ENCODE measurements around the gene NNT.

NNT gene

DNA sequence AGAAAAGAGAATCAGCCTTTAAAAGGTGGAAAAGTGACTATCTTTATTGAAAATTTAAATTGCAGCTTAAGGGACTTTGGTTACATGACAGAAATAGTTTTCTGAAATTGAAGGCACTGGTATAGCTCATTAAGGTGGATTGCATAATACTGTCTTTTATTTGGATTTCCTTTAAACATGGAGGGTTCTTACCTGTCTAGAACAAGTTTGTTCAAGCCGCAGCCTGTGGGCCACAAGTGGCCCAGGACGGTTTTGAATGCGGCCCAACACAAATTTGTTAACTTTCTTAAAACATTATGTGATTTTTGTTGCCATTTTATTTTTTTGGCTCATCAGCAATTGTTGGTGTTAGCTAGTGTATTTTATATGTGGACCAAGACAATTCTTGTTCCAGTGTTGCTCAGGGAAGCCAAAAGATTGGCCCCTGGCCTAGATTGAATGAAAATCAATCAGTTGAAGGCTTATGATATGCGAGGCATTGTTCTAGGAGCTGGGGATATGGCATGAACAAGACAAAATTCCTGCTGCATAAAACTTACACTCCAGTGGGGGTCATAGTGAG, 18.0 kb downstream of the NNT start:
- Histone ChIP-seq H3K4me1 (no peaks in the 10 kb centered on the region), H3K4me3 (no peak overlapping the region), H4K20me1 (peaks cover 23% of the 10 kb centered on the region), H3K9me3 (no peaks in the 10 kb centered on the region), H3K4me2 (no peak overlapping the region), H3K27ac (no peak overlapping the region), H3K9ac (no peak overlapping the region), H3K27me3 (no peaks in the 10 kb centered on the region), H3K36me3 (peaks cover 88% of the 10 kb centered on the region)
- no peak for TF ChIP-seq Cebpa-rat (IDR thresholded peaks at IDR 0.05)

DNA sequence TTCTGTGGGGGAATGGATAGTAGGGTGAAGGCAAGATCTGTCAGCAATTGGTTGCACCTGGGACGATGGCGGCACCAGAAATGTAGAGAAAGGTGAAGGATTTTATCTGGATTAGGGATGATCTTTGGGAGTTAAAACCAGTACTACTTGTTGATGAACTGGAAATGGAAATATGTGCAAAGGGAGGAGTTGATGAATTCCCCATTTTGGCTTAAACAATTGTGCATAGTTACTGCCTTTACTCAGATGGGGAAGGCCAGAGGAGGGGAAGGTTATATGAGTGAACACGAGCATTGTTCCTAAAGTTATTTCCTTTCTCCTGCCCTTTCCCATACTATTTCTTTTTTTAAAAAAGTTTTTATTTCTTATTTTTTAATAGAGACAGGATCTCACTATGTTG, 19.1 kb downstream of the NNT start:
- TF ChIP-seq Cebpa-rat (IDR thresholded peaks at IDR 0.05): no peak
- Histone ChIP-seq H3K9ac (no peak overlapping the region), H3K27me3 (no peaks in the 10 kb centered on the region), H3K4me3 (no peak overlapping the region), H4K20me1 (peaks cover 26% of the 10 kb centered on the region), H3K27ac (no peak overlapping the region), H3K4me1 (no peaks in the 10 kb centered on the region), H3K9me3 (no peaks in the 10 kb centered on the region), H3K4me2 (no peak overlapping the region), H3K36me3 (peaks cover 80% of the 10 kb centered on the region)

DNA sequence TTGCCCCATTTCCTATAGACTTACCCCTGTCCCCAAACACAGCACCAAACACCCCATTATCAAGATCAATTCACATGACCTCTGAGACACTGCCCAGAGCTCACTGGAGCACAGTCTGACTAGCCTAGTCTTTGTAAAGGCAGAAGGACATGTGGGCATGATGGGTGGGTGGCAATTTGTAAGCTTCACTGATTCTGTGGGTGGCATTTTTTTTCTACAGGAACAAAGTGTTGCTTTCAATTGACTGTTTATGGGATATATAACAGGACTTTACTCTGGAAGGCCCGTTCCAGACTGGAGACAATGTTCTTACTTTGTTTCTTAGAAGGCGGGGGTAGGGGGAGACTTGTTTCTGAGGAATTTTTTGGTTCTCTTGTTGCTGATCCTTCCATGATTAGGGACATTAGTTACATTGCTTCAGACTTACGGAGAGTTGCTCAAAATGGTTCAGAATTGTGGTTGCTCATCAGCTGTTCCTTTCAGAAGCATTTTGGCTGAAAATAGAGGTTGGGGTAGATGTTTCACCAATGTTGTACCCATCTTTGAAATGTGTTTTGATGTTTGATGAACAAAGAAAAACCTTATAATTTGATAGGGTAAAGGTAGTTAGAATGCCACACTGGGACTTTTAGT, 20.2 kb downstream of the NNT start:
- H3K27me3 ChIP-seq: no peaks in the 10 kb centered on the region
- no peak overlapping the region for H3K4me3 ChIP-seq
- peaks cover 28% of the 10 kb centered on the region for H4K20me1 ChIP-seq
- H3K9ac ChIP-seq: no peak overlapping the region
- no peak for TF ChIP-seq Cebpa-rat (IDR thresholded peaks at IDR 0.05)
- H3K9me3 ChIP-seq: no peaks in the 10 kb centered on the region
- H3K4me1 ChIP-seq: no peaks in the 10 kb centered on the region
- no peak overlapping the region for H3K4me2 ChIP-seq
- no peak overlapping the region for H3K27ac ChIP-seq
- H3K36me3 ChIP-seq: peaks cover 80% of the 10 kb centered on the region

DNA sequence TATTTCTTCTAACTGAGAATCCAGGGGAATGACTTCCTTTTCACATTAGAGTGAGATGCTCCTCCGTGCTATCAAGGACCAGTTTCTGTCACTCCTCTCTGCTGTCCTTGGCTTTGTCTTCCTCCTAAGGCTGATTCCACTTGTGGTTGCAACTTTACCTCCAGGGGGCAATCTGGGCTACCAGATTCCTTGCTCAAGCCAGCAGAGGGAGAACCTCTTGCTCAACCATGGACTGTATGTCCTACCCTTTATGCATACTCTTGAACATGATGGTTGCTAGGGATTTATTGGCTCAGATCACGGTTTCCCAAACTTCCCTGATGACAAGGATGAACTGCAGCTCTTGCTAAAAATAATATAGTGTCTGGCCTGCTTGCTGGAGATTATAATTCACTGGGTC, 24.0 kb downstream of the NNT start:
- H3K36me3 ChIP-seq: peaks cover 80% of the 10 kb centered on the region
- H3K4me2 ChIP-seq: no peak overlapping the region
- H4K20me1 ChIP-seq: peaks cover 50% of the 10 kb centered on the region
- no peak overlapping the region for H3K9ac ChIP-seq
- no peak overlapping the region for H3K4me3 ChIP-seq
- H3K27ac ChIP-seq: no peak overlapping the region
- H3K4me1 ChIP-seq: no peaks in the 10 kb centered on the region
- H3K27me3 ChIP-seq: no peaks in the 10 kb centered on the region
- 0 out of 2 replicates have a peak, but pooled peaks have one; percentile 25 for TF ChIP-seq Cebpa-rat (IDR thresholded peaks at IDR 0.05)
- no peaks in the 10 kb centered on the region for H3K9me3 ChIP-seq

DNA sequence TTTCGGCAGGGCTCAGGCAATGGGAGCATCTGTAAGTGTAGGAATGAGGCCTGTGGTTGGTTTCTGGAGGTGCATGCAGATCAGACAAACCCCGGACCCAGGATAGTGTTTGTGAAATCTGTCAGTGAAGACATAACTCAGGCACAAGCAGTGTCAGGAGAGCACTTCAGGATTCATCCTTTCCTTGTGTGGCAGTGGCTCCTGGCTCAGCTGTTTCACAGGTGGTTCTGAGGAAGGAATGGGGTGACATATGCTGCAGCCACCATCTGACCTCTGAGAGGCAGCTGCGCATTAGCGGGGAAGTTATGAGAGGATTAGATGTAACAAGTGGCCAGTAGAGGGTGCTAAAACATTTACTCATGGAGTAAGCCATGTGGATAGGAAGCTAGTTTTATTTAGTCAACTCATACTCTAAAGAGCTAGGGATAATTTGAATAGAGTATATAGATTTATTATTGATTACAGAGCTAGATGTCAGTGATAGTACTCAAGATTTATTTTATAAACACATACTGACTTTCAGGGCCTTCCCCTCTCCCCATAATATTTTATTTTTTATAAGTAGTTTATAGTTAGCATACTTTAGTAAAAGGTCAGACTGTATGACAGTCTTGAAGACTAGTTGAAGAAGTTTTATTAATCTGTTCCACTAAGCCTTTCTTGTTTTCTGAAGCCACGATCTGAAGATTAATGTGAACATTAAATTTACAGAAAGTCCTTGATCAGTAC, 28.4 kb downstream of the NNT start:
- no peak for TF ChIP-seq Cebpa-rat (IDR thresholded peaks at IDR 0.05)
- Histone ChIP-seq H4K20me1 (peaks cover 60% of the 10 kb centered on the region), H3K4me3 (no peak overlapping the region), H3K27ac (no peak overlapping the region), H3K36me3 (peaks cover 93% of the 10 kb centered on the region), H3K9me3 (no peaks in the 10 kb centered on the region), H3K4me2 (no peak overlapping the region), H3K27me3 (no peaks in the 10 kb centered on the region), H3K9ac (no peak overlapping the region), H3K4me1 (no peaks in the 10 kb centered on the region)

DNA sequence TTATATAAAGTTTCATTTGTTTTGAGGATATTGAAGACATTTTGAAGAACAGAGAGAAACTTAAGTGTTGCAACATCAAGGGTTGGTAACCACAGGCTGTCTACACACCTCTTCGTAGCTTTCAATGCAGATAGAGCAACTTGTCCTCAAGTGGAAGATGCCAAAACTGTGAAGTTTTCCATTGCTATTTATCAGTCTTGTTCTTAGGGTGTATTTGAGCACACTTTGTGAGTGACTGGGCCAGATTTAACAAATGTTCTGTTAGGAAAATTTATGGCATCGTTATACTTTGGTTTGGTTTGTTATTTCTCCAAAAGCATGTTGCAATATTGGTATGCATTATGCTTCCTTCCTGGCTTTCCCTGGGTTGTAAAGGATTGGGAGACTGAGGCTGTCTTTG, 31.6 kb downstream of the NNT start:
- H3K9me3 ChIP-seq: no peaks in the 10 kb centered on the region
- TF ChIP-seq Cebpa-rat (IDR thresholded peaks at IDR 0.05): no peak
- no peak overlapping the region for H3K4me3 ChIP-seq
- peaks cover 61% of the 10 kb centered on the region for H4K20me1 ChIP-seq
- no peak overlapping the region for H3K9ac ChIP-seq
- no peak overlapping the region for H3K4me2 ChIP-seq
- H3K27me3 ChIP-seq: no peaks in the 10 kb centered on the region
- H3K36me3 ChIP-seq: peaks cover 88% of the 10 kb centered on the region
- no peak overlapping the region for H3K27ac ChIP-seq
- H3K4me1 ChIP-seq: no peaks in the 10 kb centered on the region

DNA sequence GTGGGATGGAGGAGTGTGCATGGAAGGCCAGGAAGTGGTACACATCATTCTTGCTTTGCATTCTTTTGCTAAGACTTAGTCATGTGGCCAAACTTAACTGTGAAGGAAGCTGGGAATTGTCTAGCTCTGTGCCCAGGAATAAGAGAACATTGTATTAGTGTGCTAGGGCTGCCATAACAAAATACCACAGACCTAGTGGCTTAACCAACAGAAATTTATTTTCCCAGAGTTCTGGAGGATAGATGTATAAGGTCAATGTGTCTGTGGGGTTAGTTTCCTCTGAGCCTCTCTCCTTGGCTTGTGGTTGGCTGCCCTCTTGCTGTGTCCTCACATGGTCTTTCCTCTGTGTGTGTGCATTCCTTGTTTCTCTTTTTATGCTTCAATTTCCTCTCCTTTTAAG, 32.4 kb downstream of the NNT start:
- no peak overlapping the region for H3K9ac ChIP-seq
- no peak overlapping the region for H3K4me2 ChIP-seq
- no peak for TF ChIP-seq Cebpa-rat (IDR thresholded peaks at IDR 0.05)
- H3K36me3 ChIP-seq: peaks cover 87% of the 10 kb centered on the region
- peaks cover 64% of the 10 kb centered on the region for H4K20me1 ChIP-seq
- no peaks in the 10 kb centered on the region for H3K9me3 ChIP-seq
- H3K27ac ChIP-seq: no peak overlapping the region
- H3K4me1 ChIP-seq: no peaks in the 10 kb centered on the region
- H3K4me3 ChIP-seq: no peak overlapping the region
- no peaks in the 10 kb centered on the region for H3K27me3 ChIP-seq

DNA sequence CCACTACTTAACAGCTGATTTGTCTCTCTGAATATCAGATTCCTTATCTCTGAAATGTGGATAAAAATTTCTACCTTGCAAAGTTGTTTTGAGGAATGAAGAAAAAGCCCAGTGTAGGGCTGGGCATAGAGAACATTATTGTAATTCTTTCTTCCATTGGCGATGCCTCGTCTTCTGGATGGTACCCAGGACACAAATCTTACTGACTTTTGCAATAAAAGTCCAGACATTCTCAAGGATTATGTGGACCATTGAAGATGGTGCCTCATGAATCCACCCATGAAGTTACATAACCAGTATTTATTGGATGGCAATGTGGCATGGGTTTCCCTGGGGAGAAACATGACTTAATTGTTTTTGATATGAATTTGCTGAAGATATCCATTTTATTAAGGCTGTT, 33.1 kb downstream of the NNT start:
- H3K4me3 ChIP-seq: no peak overlapping the region
- H4K20me1 ChIP-seq: peaks cover 59% of the 10 kb centered on the region
- no peaks in the 10 kb centered on the region for H3K27me3 ChIP-seq
- no peaks in the 10 kb centered on the region for H3K4me1 ChIP-seq
- no peaks in the 10 kb centered on the region for H3K9me3 ChIP-seq
- H3K4me2 ChIP-seq: no peak overlapping the region
- no peak overlapping the region for H3K27ac ChIP-seq
- H3K9ac ChIP-seq: no peak overlapping the region
- H3K36me3 ChIP-seq: peaks cover 80% of the 10 kb centered on the region
- no peak for TF ChIP-seq Cebpa-rat (IDR thresholded peaks at IDR 0.05)

DNA sequence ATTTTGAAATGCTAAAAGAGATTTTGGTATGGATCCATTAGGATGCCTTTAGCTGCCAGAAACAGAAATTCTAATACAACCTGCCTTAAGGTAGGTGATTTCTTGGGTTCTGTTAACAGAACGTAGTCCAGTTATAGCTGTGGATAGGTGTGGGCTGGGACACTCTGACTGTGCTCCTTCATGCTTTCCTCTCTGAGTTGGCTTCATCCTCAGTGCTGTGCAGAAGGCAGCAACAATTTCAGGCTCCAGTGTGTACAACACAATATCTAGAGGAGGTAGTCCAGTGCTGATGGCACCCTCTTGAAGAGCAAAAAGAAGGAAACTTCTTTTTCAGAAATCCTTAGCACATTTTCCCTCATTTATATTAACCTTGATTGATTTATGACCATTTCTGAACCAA, 34.4 kb downstream of the NNT start:
- no peak overlapping the region for H3K9ac ChIP-seq
- H4K20me1 ChIP-seq: peaks cover 60% of the 10 kb centered on the region
- H3K4me2 ChIP-seq: no peak overlapping the region
- H3K9me3 ChIP-seq: no peaks in the 10 kb centered on the region
- H3K27me3 ChIP-seq: no peaks in the 10 kb centered on the region
- no peak for TF ChIP-seq Cebpa-rat (IDR thresholded peaks at IDR 0.05)
- no peaks in the 10 kb centered on the region for H3K4me1 ChIP-seq
- no peak overlapping the region for H3K27ac ChIP-seq
- H3K4me3 ChIP-seq: no peak overlapping the region
- peaks cover 78% of the 10 kb centered on the region for H3K36me3 ChIP-seq

DNA sequence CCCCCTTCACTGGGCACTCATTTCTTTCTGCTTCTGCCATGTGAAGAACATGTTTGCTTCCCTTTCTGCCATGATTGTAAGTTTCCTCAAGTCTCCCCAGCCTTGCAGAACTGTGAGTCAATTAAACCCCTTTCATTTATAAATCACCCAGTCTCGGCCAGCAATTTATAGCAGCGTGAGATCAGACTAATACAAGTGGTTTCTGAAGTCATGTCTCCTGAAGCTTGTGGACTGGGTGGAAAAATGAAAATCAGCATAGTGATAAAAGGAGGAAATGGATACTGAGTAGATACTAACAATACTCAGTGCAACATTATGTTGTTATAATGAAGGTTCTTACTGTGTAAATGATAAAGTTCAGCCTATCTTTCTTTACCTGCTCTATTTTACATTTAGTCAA, 35.1 kb downstream of the NNT start:
- peaks cover 66% of the 10 kb centered on the region for H4K20me1 ChIP-seq
- H3K9ac ChIP-seq: no peak overlapping the region
- H3K27me3 ChIP-seq: no peaks in the 10 kb centered on the region
- no peak overlapping the region for H3K27ac ChIP-seq
- H3K36me3 ChIP-seq: peaks cover 76% of the 10 kb centered on the region
- no peaks in the 10 kb centered on the region for H3K9me3 ChIP-seq
- H3K4me2 ChIP-seq: no peak overlapping the region
- no peaks in the 10 kb centered on the region for H3K4me1 ChIP-seq
- no peak overlapping the region for H3K4me3 ChIP-seq
- no peak for TF ChIP-seq Cebpa-rat (IDR thresholded peaks at IDR 0.05)

Data from BLaER1 (cell line).